Measurements from ENCODE around the gene FUT3.

FUT3 gene

DNA sequence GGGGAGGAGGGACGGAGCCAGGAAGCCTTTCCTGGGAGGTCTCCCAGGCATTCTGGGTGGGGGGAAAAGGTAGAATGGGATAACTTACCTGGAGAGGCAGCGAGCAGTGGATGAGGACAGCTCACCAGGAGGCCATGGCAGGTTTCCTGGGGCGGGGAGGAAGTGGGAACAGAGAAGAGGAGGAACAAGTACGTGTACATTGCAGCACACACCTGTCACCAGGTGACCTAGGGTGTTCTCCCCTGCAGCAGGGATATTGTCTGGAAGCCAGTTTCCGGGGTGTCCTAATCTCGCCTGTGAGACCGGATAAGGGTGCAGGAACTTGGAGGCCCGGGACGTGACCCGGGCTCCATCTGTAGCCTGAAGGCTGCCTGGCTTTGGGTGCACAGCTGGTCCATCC, at the start of gene FUT3:
FUT3 (minus strand) TSS at position 148 of the 400 bp plus-strand sequence.
- H3K27me3 ChIP-seq: peaks cover 0 to 10% of the 10 kb centered on the region in 2 donors
- no peak for DNase-seq
- no peak within 1 kb of the TSS for H3K4me3 ChIP-seq
- H3K36me3 ChIP-seq: no peaks in the 10 kb centered on the region
- peaks cover 0 to 4% (median 0%) of the 10 kb centered on the region in 4 donors for H3K4me1 ChIP-seq
- no peak within 1 kb of the TSS for H3K27ac ChIP-seq
- TF ChIP-seq, protein P1, sequence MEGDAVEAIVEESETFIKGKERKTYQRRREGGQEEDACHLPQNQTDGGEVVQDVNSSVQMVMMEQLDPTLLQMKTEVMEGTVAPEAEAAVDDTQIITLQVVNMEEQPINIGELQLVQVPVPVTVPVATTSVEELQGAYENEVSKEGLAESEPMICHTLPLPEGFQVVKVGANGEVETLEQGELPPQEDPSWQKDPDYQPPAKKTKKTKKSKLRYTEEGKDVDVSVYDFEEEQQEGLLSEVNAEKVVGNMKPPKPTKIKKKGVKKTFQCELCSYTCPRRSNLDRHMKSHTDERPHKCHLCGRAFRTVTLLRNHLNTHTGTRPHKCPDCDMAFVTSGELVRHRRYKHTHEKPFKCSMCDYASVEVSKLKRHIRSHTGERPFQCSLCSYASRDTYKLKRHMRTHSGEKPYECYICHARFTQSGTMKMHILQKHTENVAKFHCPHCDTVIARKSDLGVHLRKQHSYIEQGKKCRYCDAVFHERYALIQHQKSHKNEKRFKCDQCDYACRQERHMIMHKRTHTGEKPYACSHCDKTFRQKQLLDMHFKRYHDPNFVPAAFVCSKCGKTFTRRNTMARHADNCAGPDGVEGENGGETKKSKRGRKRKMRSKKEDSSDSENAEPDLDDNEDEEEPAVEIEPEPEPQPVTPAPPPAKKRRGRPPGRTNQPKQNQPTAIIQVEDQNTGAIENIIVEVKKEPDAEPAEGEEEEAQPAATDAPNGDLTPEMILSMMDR (IDR thresholded peaks at IDR 0.05): no peak
- no peaks in the 10 kb centered on the region for H3K9me3 ChIP-seq
- intact Hi-C loops (cut with DNase I; ENCODE audit: low total_unique reads): no loop called here

DNA sequence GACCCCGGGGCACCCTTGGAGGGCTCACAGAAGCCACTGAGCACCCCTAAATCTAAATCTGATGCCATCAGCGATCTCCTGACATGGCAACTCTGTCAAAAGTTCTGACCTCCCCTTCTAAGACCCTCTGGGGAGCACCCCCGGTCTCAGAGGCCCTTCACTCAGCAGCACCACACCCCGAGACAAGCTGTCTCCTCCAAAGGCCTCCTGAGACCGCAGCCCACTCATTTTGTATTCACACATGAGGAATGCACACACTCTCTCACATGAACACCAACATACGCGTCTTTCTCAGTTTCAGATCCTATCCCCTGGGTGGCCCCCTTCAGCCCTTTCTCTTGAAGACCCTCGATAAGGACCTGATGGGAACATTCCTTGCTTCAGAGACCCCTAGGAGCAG, 49.7 kb upstream of the FUT3 start:
- Histone ChIP-seq H3K4me1 (peaks cover 0 to 39% (median 21%) of the 10 kb centered on the region in 4 donors), H3K27me3 (no peaks in the 10 kb centered on the region), H3K9me3 (no peaks in the 10 kb centered on the region), H3K4me3 (no peak overlapping the region), H3K36me3 (peaks cover 10 to 25% (median 14%) of the 10 kb centered on the region in 3 donors), H3K27ac (no peak overlapping the region)
- no peak for DNase-seq
- intact Hi-C loops (cut with DNase I; ENCODE audit: low total_unique reads): no loop called here
- TF ChIP-seq, protein P1 (IDR thresholded peaks at IDR 0.05): no peak

DNA sequence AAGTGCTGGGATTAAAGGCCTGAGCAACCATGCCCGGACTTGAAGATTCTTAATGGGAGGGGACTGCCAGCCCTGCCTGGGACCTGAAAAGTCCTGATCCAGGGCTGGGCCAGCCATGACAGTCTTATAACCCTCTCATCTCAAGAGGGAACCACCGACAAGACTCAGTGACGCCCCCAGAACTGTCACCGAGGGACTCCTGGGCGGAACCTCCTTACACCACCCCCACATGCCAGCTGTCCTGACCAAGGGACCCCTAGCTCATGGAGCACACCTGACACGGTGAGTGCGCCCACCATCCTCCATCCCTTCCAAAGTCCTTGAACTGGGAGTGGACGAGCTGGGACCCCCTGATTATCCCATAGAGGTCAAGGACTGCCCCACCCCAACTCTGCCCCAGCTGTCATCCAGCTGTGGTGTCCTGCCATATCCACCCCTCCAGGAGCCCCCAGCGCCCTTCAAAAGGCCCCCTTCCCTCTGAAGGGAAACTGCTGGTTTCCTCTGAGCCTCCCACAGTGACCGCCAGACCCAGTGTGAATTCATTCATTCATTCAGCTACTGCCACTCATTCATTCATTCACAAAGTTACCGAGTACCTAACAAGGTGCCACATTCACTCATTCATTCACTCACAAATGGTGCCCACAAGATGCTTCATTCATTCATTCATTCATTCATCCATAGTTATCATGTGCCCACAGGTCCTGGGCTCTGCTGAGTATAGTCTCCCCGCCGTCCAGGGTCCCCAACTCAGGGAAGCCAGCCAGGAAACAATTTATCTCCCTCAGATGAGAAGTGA, 48.7 kb upstream of the FUT3 start:
- H3K27me3 ChIP-seq: no peaks in the 10 kb centered on the region
- no peak for DNase-seq
- peaks cover 15 to 35% (median 24%) of the 10 kb centered on the region in 3 donors for H3K36me3 ChIP-seq
- intact Hi-C loops (cut with DNase I; ENCODE audit: low total_unique reads): no loop called here
- no peaks in the 10 kb centered on the region for H3K9me3 ChIP-seq
- H3K4me1 ChIP-seq: peaks cover 0 to 35% (median 14%) of the 10 kb centered on the region in 4 donors
- no peak overlapping the region for H3K4me3 ChIP-seq
- no peak overlapping the region for H3K27ac ChIP-seq
- TF ChIP-seq, protein P1 (IDR thresholded peaks at IDR 0.05): no peak

DNA sequence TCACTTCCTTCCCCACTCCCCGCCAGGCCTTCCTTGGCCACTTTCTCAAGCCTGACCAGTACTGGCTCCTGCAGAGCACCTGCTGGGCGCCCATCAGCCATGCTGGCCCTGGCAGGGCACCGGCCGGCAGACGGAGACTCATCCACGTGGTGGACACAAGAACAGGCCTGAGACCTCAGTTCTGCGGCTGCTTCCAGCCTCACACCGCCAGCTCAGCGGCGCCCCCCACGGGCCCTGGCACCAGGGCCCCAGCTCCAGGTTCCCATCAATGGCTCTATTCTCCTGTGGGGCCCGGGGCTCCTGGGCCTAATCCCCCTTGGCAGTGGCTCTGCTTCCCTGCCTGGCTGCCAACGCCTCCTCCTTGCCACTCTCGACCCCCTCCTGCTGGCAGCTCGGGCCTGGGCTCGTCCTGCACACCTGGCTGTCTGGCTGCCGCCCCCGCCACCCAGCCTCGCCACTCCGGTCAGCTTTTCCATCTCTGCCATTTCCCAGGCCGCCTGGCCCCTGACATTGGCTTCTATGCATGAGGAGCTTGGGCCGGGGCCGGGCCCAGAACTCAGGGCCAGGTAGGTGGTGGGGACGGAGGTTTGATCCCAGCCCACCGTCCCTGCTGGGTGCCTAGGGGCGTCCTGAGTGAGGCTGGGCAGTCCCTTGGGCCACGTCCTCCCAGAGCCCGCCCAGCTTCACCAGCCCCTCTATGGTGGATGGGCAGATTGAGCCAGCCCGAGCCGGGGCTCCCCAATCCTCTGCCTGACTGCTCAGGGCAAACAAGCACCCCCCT, 46.1 kb upstream of the FUT3 start:
- H3K36me3 ChIP-seq: peaks cover 15 to 42% (median 26%) of the 10 kb centered on the region in 3 donors
- TF ChIP-seq, protein P1 (IDR thresholded peaks at IDR 0.05): no peak
- H3K4me3 ChIP-seq: no peak overlapping the region
- no peaks in the 10 kb centered on the region for H3K9me3 ChIP-seq
- no peak for DNase-seq
- no peak overlapping the region for H3K27ac ChIP-seq
- intact Hi-C loops (cut with DNase I; ENCODE audit: low total_unique reads): loop anchor here (2.0 kb wide), 1 partner anchor 93 kb away; the partner anchor contains the start of gene NRTN
- peaks cover 0 to 6% of the 10 kb centered on the region in 2 donors for H3K27me3 ChIP-seq
- H3K4me1 ChIP-seq: peaks cover 0 to 43% (median 23%) of the 10 kb centered on the region in 4 donors

DNA sequence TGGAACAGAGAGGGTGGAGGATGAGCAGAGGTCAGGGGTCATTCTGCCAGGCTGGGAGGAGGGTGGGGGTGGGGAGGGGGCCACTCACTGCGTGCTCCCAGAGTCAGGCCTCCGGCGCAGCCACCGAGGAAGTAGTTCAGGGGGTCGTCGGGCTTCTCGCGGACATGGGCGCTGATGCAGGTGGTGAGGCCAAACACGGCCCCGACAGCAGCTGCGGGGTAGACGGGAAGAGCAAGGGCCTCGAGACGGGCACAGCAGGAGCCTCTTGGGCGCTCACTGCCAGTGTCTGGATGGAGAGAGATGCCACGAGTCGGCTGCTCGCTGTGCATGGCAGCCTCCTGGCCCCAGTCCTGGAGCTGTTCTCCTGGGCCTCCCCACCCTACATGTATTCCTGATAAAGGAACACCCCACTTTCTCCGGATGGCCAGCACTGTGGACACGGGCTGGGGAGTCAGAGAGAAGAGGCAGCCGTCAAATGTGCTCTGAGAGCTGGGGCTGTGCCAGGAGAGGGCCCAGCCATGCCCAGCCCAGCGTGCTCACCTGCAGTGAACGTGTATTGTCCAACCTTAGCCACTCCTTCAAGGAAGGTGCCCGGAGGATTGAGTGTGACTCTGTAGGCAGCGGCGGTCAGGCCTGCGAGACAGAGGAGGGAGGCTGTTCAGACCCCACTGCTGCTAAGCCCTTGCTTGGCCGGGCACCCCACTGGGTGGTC, 45.3 kb upstream of the FUT3 start:
- DNase-seq: no peak
- TF ChIP-seq, protein P1 (IDR thresholded peaks at IDR 0.05): no peak
- Histone ChIP-seq H3K4me1 (peaks cover 0 to 44% (median 22%) of the 10 kb centered on the region in 4 donors), H3K27me3 (peaks cover 0 to 15% of the 10 kb centered on the region in 2 donors), H3K36me3 (peaks cover 15 to 42% (median 26%) of the 10 kb centered on the region in 3 donors), H3K27ac (no peak overlapping the region), H3K9me3 (no peaks in the 10 kb centered on the region), H3K4me3 (no peak overlapping the region)
- intact Hi-C loops (cut with DNase I; ENCODE audit: low total_unique reads): loop anchor here (2.0 kb wide), 1 partner anchor 92 kb away; the partner anchor contains the start of gene NRTN
